ENCODE data around the gene TM6SF1.

GRCh38 chr15:83178869-83179325 is 71.5 kb downstream of the TM6SF1 start:
- TF ChIP-seq POLR2A (conservative IDR thresholded peaks at IDR 0.05), result no peak
- TF ChIP-seq ID3 (CRISPR knock-in tag; IDR thresholded peaks at IDR 0.05), result no peak
- no peak for TF ChIP-seq ID3 (tag; IDR thresholded peaks at IDR 0.05)
- no peak for TF ChIP-seq REST (IDR thresholded peaks at IDR 0.05; ENCODE audit: borderline replicate concordance)
- TF ChIP-seq REST (CRISPR knock-in tag; IDR thresholded peaks at IDR 0.05; ENCODE audit: low read depth), result no peak
- TF ChIP-seq ZNF121 (CRISPR knock-in tag; conservative IDR thresholded peaks at IDR 0.05), result no peak
- TF ChIP-seq NR2C2 (CRISPR knock-in tag; IDR thresholded peaks at IDR 0.05), result no peak
- no peak for TF ChIP-seq NR2C2 (tag; IDR thresholded peaks at IDR 0.05)
- no peak for TF ChIP-seq ELK1 (CRISPR knock-in tag; IDR thresholded peaks at IDR 0.05)
- no peak for TF ChIP-seq FOS (IDR thresholded peaks at IDR 0.05; ENCODE audit: extremely low read depth, insufficient read length)
- no peak for TF ChIP-seq TCF7L2 (IDR thresholded peaks at IDR 0.05; ENCODE audit: low read depth, low read length)

Data from K562 (cell line).